K562 treated with DMSO at 1 percent for 12 hours (cell line): ENCODE results near the gene SMO. TPM values are rescaled to one million over a fixed set of nuclear protein-coding genes. Genes with fewer than 3 reads are reported as not detected.

Experiments
- total RNA-seq: library from RNA; unstranded; fragments of 300-600 nt; gene quantifications from 2 replicates; pipeline ENCODE4 v1.2.3, GENCODE V29; 2022; ENCODE audit not compliant: insufficient read depth

SMO gene
- total RNA-seq: not detected in 2 replicates

GRCh38 chr7:129188372-129188891 is at the start of gene SMO:
Gene SMO (plus strand): TSS chr7:129188633. CDS start chr7:129189152, 519 bp downstream.

DNA sequence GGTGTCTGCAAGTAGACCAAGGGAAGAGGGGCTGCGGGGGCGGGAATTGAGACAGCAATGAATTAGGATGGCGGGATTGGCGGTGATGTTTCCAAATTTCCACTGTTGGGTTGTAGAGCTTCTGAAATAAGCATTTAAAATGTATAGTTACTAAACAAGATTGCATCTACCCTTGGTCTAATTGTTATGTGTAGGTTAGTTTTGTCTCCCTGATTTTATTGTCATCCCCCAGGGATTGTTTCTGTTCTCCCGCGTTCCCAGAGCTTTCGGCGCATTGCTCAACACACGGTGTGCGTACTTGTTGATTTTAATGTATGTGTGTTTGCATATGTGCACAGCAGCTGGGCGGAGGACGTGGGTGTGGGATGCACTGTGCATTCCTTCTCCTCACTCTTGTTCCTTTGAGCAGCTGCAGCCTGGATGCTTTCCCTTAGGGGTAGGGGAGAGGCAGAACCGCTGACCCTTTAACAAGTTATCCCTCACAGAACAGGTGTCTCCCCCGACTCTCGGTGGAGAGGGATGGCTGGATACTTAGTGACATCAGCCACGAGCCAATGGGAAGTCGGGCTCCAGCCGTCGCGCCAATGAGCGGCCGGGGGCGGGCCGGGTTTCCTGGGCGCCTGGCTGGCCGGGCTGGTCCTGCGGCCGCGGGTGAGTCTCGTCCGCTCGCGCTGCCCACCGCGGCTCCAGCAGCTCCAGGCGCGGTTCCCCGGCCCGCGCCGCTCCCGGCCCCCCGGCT is 44.2 kb upstream of the SMO start, which contains the start of gene TSPAN33:
TSPAN33 (plus strand) TSS at position 613 of the 739 bp plus-strand sequence. CDS start 274 bp downstream, outside the sequence.

GRCh38 chr7:129224251-129225205 is 36.1 kb downstream of the SMO start, which contains the start of gene AHCYL2:
Gene AHCYL2 (plus strand): TSS chr7:129225030.

Other genes with a start within 250 kb of the SMO start
- 33.9 and 104 TPM in 2 replicates for gene TNPO3, start 133.5 kb upstream of the SMO start, total RNA-seq
- 0.36 and 0.69 TPM in 2 replicates for gene TSPAN33, start 43.9 kb upstream of the SMO start, total RNA-seq
- 6.9 and 16.0 TPM in 2 replicates for gene AHCYL2, start 36.4 kb downstream of the SMO start, total RNA-seq
- 7.4 and 29.5 TPM in 2 replicates for gene STRIP2, start 245.8 kb downstream of the SMO start, total RNA-seq